Fibroblast of peridontal ligament (primary cell): ENCODE measurements around the gene LEP.

ENCODE experiments used
- DNase-seq: peaks from one replicate; pipeline ENCODE4 v3.0.0-alpha.2; 2010; ENCODE audit errors: extremely low read depth

Gene LEP

DNA sequence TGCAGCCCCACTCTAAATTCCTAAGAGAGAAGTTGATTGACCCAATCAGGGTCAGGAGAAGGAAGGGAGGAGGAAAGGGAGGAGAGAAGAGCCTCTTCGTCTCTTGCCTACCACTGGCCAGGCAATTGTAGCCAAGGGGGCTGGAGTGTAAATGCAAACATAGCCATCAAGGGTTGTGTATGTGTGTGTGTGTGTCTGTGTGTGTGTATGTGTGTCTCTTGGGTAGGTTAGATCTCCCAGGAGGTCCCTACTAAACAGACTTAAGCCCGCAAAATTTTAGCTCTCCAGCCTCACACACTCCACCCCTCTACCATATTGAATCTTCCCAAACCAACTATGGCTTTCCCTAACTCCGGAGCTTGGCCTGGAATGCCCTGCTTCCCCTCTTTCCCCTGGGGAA lies 3.8 kb downstream of the LEP start:
- no peak for DNase-seq

DNA sequence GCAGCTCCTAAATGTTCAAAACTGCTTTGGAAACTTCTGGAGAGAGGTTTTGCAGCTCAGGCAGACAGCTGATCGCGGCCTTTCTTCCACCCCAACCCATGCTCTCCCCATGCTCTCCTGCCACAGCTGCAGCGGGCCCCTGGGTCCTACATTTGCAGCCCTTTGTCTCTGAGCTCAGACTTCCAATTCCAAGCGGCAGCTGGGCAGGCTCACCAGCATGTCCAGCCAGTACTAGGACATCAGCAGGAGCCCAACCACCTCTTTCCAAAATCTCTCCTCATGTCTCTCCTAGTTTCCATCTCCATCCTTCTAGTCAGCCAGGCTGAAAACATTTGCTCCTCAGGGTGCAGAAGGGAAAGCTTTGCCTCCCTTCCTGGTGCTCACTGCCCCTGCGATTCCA lies 6.0 kb downstream of the LEP start:
- no peak for DNase-seq

DNA sequence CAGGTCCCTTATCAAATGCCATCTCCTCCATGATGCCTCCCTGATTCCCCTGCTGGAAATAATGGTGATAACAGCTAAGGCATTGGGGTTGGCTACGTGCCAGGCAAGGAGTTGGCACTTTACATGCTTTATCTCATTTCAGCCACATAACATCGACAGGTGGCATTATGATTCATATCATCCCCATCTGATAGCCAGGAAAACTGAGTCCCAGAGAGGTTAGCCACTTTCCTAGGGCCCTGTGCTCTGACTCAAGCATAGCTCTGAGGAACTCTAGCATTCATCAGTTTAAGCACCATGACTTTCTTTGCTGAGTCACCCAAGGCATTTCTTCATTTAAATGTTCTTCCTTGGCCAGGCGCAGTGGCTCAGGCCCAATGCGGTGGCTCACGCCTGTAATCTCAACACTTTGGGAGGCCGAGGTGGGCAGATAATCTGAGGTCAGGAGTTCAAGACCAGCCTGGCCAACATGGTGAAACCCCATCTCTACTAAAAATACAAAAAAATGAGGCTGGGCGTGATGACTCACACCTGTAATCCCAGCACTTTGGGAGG lies 6.6 kb downstream of the LEP start:
- peak; percentile 42 for DNase-seq

DNA sequence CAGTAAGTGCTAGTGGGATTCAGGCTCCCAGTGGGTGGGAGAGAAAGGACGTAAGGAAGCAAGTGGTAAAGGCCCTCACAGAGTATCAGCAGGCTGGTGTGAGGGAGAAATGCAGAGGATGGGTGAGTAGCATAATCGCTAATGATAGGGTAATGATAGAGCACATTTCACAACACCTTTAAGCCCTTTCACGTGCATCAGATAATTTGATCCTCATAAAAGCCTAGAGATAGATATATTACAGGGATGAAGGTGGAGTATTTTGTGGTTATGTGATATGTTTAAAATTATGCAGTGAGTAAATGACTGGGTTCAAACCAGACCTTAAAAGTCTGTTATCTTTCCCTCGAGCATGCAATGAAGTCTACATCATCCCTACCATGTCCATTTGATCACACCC lies 10.3 kb downstream of the LEP start:
- DNase-seq = no peak

DNA sequence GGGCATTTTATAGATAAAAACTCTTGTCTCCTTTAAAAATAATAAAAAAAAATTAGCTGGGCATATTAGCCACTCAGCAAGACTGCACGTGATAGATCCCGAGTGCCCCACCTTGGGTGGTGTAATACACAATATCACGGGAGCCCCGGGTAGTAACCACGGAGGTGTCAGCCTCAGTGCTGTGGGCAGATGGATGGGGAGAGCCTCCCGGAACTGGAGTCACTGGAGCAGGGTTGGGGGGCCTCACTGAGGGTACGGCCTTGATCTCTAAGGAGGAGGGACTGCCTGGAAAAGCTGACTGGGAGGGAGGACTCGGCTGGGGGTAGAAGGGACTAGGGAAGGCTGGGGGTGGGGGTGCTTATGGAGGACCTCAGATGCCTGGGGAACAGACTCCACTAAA lies 12.6 kb downstream of the LEP start:
- DNase-seq = no peak

DNA sequence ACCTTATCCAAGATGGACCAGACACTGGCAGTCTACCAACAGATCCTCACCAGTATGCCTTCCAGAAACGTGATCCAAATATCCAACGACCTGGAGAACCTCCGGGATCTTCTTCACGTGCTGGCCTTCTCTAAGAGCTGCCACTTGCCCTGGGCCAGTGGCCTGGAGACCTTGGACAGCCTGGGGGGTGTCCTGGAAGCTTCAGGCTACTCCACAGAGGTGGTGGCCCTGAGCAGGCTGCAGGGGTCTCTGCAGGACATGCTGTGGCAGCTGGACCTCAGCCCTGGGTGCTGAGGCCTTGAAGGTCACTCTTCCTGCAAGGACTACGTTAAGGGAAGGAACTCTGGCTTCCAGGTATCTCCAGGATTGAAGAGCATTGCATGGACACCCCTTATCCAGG lies 13.4 kb downstream of the LEP start:
- no peak for DNase-seq

DNA sequence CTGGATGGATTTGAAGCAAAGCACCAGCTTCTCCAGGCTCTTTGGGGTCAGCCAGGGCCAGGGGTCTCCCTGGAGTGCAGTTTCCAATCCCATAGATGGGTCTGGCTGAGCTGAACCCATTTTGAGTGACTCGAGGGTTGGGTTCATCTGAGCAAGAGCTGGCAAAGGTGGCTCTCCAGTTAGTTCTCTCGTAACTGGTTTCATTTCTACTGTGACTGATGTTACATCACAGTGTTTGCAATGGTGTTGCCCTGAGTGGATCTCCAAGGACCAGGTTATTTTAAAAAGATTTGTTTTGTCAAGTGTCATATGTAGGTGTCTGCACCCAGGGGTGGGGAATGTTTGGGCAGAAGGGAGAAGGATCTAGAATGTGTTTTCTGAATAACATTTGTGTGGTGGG lies 14.2 kb downstream of the LEP start:
- no peak for DNase-seq

DNA sequence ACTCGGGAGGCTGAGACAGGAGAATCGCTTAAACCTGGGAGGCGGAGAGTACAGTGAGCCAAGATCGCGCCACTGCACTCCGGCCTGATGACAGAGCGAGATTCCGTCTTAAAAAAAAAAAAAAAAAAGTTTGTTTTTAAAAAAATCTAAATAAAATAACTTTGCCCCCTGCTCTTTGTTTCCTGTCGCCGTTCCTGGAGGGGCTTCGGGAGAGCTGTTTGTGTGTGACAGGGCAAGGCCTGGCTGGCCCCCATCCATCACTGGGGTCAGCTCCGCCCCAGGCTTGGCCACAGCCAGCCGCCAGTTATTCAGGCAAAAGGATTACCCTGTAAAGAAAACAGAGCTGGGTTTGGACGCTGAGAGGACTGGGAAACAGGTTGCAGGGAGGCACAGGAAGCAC lies 16.4 kb downstream of the LEP start:
- no peak for DNase-seq

DNA sequence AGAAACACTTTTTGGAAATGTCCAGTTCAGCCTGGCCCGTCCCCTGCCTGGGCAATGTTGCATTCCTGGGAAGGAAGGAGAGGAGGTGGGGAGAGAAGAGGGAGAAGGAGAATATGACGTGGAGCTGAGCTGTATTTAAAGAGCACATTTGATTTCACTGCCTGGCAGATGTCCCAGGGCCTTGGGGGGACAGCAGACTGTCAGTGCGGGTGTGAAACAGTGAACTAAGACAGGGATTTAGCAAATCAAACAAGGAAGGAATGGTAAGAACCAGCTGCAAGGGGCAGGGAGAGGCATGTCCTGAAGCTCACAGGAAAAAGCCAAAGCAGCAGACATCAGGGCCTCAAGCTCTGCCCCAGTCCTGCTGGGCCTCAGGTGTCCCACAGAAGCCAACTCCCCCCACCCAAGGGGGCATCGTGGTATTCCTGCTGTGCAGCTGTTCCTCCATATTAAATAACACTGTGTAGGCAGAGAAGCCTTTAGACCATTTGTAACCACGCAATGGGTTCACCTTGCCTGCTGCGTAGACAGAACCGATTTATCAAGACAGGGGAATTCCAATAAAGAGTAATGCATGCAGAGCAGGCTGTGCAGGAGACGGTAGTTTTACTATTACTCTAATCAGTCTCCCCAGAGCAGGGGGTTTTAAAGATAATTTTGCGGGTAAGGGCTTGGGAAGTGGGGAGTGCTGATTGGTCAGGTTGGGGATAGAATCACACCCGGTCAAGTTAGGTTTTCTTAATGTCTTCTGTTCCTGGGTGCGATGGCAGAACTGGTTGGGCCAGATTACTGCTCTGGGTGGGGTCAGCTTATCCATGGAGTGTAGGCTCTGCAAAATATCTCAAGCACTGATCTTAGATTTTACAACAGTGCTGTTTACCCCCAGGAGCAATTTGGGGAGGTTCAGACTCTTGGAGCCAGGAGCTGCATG lies 18.3 kb downstream of the LEP start:
- DNase-seq = peak; percentile 22

DNA sequence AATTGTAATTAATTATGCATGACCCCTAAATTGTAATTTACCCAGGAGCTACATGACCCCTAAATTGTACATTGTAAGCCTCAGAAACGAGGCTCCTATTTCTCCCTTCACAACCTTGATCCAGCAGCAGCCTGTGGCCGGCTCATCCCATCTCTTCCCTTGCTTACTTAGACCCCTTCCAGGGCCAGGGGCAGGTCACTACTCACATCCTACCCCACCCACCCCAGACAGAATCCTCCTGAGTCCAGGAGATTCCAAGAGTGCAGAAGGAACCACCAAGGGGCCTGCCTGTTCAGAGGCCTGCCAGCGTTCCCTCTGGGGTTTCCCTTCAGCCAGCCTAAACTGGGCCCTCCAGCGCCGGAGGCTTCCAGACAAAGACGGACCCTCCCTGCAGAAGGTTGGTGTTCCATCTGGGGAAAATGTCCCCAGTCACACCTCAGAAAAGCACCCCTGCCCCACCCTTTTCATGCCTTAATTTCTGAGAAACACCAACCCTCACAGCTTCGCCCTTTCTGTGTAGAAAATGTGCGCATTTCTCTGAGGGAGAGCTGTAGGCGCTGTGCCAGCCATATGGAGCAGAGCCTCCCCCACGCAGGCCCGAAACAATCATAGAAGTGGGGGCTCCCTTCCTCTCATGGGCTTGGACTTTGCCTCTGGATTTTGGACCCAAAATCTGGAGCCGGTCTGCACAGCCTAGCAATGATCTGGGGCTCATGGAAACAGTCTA lies 19.2 kb downstream of the LEP start:
- no peak for DNase-seq

DNA sequence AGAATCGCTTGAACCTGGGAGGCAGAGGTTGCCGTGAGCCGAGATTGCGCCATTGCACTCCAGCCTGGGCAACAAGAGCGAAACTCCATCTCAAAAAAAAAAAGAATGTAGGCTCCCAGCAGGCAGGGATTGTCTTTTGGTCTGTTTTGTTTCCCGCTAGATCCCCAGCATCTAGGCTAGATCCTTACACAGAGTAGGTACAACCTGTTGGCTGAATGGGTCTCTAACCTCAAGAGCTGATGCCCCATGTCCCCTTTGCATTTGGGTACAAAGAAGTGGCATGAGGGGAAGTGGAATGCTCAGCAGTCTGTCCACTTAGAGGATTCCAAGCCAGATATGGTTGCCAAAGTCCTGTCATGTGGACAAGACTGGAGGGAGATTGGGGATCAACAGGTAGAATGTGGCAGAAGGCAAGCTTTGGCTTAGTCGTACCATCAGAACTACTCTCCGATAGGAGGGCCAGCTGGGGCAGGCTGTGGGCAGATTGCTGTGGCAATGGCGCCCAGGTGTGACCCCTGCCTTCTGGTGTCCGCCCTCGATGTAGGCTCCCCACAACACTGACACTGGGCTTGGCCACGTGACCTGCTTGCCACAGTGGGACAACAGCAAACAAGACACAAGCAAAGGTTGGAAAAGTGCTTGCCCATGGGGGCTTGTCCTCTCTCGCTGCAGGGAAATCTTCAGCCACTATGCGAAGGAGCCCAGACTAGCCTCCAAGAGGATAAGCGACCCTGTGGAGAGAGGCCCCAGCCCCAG lies 21.4 kb downstream of the LEP start:
- no peak for DNase-seq

DNA sequence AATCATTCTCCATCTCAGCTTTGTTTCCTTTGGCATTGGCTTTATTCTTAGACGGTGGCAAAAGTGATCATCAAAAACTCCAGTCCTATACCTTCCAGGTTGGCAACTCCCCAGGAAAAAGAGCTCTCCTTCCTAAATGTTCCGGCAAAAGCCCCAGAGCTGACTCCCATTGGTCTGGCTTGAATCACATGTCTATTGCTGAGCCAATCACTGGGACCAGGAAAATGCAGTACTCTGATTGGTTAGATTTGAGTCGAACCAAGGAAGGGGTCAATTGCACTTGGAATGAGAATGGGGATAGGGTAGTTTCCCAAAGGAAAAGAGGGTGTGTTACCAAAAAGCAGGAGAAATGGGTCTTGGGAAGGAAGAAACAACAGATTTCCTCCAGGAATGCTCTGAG lies 22.3 kb downstream of the LEP start:
- DNase-seq = no peak

DNA sequence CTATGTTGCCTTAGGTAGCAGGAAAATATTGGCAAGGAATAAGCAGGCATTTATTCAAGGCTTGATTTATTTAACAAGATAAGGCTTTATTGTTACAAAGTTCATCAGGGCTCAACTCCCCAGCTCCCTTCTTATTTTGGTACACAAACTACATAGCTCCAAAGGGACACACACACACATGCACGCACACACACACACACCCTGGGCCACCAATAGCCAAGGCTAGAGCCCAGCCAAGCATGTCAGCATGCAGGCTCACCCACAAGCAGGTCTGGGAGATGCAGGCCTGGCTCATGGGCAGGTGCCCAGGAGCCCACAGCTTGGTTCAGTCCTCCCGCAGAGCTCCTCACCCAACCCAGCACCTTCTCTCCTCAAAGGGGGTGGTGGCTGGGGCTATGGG lies 23.4 kb downstream of the LEP start:
- DNase-seq = no peak

DNA sequence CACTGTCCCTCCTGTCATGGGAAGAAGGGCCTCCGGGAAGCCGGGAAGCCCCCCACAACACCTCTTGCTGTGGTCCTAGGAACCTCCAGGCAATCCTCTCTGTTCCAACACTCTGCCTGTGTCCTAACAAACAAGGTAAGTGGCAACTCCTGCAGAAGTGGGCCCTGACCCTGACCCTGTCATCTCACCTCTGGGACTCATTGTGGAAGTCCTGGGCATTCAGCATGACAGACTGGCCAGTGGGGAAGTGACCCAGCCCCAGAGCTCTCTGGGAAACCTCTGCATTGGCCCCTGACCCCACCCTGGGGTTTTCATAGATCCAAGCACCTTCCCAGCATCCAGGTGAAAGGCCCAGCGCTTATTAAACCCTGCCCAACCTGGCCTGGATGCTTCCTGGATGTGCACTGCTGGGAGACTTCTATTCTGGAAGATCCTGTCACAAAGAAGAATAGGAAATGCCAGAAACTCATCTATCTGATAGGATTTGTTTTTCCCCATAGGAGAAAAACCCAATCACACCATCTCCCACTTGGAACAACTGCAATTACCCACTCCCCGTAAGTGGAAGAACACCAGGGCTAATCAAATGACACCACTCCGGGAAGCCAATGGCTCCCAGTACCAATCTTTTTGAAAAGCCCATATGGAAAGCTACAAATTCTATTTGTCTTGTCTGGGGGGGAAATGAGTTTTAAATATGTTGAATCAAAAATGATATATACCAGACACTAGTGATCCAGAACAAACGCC lies 24.3 kb downstream of the LEP start:
- no peak for DNase-seq

DNA sequence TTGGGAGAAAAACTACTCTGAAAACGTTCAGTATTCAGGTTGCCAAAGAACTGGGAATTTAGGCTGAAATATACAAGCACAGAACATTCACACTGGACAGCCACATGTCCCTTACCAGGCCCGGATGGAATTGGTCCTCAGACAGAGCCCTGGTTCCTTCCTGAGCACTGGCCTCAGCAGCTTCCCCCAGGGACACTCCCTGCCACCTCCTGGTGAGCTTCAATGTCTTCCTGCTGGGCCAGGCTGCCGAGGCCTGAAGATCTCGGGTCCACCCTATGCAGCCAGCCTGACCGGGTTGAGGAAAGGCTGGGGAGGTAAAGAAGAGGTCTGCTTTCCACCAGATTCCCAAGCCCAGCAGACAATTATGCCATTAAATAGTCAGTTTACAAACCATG lies 24.8 kb downstream of the LEP start:
- no peak for DNase-seq

DNA sequence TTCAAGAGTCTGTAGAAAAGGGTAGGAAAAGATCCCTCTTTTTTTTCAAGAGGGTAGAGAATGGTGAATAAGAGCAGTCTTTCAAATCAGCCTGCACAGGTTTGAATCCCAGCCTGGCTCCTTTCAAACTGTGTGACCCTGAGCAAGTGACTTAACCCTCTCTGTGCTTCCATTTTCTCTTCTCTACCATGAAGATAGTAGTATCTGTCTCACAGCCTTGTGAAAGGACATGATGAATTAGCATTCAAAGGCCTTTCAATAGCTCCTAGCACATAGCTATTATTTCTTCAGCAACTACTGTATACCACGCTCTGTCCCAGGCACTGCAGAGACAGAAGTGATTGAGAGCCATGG lies 25.4 kb downstream of the LEP start:
- DNase-seq = no peak

DNA sequence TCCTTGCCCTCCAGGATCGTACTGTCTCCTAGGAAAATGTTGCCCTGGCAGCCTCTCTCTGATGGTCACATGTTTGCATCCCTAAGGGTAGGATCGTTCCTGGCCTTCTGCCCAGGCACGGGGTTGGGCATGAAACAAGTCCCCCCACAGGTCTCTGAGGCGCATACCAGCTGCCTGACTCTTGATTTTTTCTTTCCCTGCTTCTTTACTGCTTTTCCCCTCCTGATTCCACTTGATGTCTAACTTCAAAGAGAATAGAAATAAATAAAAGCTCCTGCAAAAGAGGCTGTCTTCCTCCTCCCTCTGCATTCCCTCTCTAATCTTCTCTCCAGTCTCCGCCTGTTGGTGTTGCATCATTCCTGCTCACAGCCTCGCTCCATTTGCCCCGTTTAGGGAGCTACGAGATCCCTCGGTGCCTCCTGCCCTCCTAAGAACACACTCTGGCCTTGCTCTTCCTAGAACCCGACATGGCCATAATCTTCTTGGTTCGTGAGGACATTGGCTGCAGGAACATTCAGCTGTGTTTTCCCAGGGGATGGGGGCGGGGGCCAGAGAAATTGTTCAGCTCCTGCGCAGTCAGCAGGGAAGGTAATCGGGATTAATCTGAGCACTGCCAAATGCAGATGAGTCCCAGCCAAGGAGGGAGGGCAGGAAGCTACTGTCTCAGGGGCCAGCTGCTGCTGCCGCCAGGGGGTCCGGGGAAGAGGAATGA lies 26.0 kb downstream of the LEP start:
- DNase-seq = peak; percentile 72

DNA sequence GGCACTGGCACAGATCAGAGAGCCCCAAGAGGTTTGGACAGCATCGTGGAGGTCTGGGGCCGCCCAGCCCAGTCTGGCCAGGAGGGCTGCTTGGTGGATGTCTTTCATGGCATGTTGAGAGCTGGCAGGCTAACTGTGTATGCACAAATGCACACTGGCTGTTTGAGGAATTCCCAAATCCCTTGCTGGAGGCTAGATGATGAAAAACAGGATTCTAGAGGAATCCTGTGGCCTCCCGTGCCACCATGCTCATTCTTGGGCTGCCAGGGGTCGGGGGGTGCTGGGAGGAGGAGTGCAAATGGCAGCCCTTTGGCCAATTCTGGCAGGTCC lies 26.5 kb downstream of the LEP start:
- DNase-seq = peak; percentile 82

DNA sequence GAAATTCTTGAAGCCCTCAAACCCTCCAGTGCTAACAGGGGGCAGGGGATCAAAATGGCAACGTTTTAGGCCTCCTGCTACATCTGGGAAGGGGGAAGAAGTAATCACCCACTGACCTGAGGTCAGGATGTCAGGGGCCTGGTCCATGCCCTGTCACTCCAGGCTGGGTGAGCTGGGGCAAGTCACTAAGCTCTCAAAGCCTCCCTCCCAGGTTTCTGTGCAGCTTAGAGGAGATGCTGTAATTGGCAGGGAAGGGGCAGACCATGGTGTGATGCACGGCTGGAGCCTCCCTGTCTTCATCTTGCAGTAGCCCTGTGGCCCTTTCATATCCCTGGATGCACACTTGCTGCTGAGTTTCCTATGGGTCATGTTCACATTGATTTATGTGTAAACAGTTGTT lies 27.2 kb downstream of the LEP start:
- no peak for DNase-seq

DNA sequence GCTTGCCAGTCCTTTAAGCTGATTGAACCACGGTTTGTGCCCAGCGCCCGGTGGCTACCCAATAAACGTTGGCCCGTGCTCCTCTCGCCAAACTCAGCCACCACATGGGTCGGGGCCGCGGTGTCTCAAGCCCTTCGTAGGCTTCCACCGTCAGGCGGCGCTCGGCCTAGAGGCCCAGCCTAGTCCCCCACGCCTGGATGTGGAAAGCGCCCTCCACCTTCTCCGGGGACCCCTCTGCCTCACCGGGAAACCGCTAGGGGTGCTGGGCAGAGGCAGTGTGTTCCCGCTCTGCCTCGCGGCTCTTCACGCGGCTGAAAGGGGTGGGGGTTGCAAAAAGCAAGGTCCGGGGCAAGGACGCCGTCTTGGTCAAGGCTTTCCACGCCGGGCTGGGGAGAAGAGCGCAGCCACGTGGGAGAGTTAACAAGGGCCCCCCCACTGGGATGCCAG lies 29.8 kb downstream of the LEP start:
- no peak for DNase-seq

DNA sequence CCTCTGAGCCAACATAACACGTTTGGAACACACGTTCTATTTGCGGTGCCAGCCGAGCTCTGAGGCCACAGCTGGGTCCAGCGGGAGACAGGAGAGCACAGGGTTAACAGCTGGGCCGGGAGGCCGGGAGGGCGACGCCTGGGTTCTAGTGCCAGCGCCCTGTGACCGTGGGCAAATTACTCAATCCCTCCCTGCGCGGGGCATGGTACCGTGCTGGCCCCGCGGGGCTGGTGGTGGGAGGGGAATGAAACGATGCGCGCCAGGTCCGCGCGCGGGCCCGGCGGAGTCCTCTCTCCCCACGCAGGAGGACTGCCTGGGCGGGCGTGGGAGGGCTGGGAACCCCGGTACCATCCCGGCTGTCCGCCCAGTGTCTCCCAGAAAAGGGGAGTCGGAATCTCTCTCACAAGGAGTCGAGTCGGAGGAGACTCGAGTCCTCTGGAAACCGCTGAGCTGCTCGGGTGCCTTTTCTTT lies 30.4 kb downstream of the LEP start:
- no peak for DNase-seq
